Tibial nerve (tissue), 4 donors: ENCODE results near the gene AP1S3. TPM values are rescaled to one million over a fixed set of nuclear protein-coding genes. Genes with fewer than 3 reads are reported as not detected.

Source experiments
- DNase-seq, 2 donors: peaks; one replicate each; pipeline ENCODE4 v3.0.0-alpha.2; 2019; ENCODE audit warnings: low spot score in 2 of 2
- H3K27ac ChIP-seq, 4 donors: fragments of 200-600 bp; sonication (generic) in 3 of 4; one replicate each; pipeline ENCODE4 v1.5.1; 2017 to 2019; ENCODE audit warnings: mild to moderate bottlenecking in 1 of 4
- H3K27me3 ChIP-seq, 2 donors: fragments of 200-600 bp; sonication (generic) in 1 of 2; one replicate each; pipeline versions ENCODE4 v1.5.1 to v1.6.0; 2017 to 2019
- H3K36me3 ChIP-seq, 3 donors: fragments of 200-600 bp; sonication (generic); one replicate each; pipeline ENCODE4 v1.5.1; 2018 to 2019
- H3K4me1 ChIP-seq, 4 donors: fragments of 200-600 bp; sonication (generic) in 3 of 4; one replicate each; pipeline ENCODE4 v1.5.1; 2017 to 2019
- H3K4me3 ChIP-seq, 4 donors: fragments of 200-600 bp; sonication (generic) in 3 of 4; one replicate each; pipeline ENCODE4 v1.5.1; 2017 to 2019; ENCODE audit warnings: mild to moderate bottlenecking in 1 of 4, moderate library complexity in 1 of 4
- H3K9me3 ChIP-seq, 4 donors: fragments of 200-600 bp; sonication (generic) in 3 of 4; one replicate each; pipeline ENCODE4 v1.5.1; 2017 to 2019
- CTCF ChIP-seq, 5 experiments: fragments of 200-600 bp in 3 of 5; fragments of 450-650 bp in 2 of 5; sonication (generic) in 3 of 5; IDR thresholded peaks; one replicate each; pipeline ENCODE4 v1.5.1; 2016 to 2019; ENCODE audit warnings: antibody characterized with exemption in 5 of 5, mild to moderate bottlenecking in 3 of 5, moderate library complexity in 2 of 5
- EP300 ChIP-seq, 2 donors: sonication (generic); formaldehyde crosslinking; IDR thresholded peaks; one replicate each; pipeline ENCODE4 v1.6.1; 2017; ENCODE audit warnings: antibody characterized with exemption in 2 of 2, mild to moderate bottlenecking in 1 of 2
- POLR2A ChIP-seq, 2 donors: fragments of 450-650 bp; IDR thresholded peaks; one replicate each; pipeline ENCODE4 v1.6.1; 2017; ENCODE audit warnings: antibody characterized with exemption in 2 of 2, mild to moderate bottlenecking in 2 of 2, moderate library complexity in 2 of 2
- WGBS, 2 donors: methylation state at CpG; one replicate each; pipeline ENCODE4 v1.1.5; 2018; 5-methylcytosine and 5-hydroxymethylcytosine counted together
- total RNA-seq, 4 donors: library from RNA; depleted of rRNA; stranded (reverse); fragments of >200 nt; gene quantifications; one replicate each; pipeline ENCODE4 v1.1.0, GENCODE V29; 2016

Gene AP1S3
- total RNA-seq, 4 donors from 2014 or later: 0.59 to 1.5 (median 1.0) TPM; not detected in 1

DNA sequence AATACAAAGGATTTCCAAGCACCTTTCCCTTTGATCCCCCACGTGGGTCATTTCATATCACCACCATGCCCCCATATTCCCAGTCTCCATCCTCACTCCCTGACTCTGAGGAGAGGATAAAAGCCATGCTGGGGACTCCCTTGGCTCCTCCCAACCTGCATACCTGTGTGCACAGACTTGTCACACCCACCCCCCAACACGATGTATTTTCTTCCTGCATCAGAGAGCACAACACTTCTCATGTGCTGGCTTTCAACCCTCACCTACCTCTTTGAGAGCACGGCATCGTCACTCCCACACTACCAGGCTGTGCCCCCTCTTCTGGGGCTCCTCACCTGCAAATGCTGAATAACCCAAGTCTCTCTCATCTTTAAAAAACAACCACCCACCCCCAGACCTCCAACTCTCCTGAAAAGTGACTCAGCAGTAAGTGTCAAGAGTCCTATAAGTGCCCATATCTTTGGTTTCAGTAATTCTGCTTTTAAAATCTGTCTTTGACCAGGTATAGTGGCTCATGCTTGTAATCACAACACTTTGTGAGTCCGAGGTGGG, 53.1 kb downstream of the AP1S3 start:
- no peak for DNase-seq
- 85 to 95% methylated on average over 5 of the region's 5 CpGs for WGBS, 2 donors
- H3K36me3 ChIP-seq: no peaks in the 10 kb centered on the region
- no peaks in the 10 kb centered on the region for H3K9me3 ChIP-seq
- H3K4me3 ChIP-seq: no peak overlapping the region
- no peaks in the 10 kb centered on the region for H3K27me3 ChIP-seq
- H3K27ac ChIP-seq: no peak overlapping the region
- H3K4me1 ChIP-seq: no peaks in the 10 kb centered on the region
- no peak for TF ChIP-seq CTCF (IDR thresholded peaks at IDR 0.05)
- no peak for TF ChIP-seq POLR2A (IDR thresholded peaks at IDR 0.05)
- no peak for TF ChIP-seq EP300 (IDR thresholded peaks at IDR 0.05)

DNA sequence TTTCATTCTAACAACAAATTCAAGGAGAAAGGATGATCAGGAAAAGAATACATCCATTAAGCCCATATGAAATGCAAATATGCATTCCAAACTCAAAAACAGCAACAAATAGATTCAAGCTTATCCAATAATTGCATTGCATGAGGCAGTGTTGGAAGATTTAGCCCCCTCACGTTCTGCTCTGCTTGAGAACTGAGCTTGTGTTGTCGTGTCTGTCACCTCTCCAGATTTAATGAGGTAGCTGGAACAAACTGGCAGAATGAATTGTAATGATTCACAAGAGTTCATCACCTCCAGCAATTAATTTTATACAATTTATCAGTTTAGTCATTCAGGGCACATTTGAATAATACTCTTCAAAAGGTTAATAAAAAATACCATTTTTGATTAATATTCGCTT, 54.8 kb downstream of the AP1S3 start:
- Histone ChIP-seq H3K27me3 (no peaks in the 10 kb centered on the region), H3K36me3 (no peaks in the 10 kb centered on the region), H3K4me1 (no peaks in the 10 kb centered on the region), H3K4me3 (no peak overlapping the region), H3K27ac (no peak overlapping the region), H3K9me3 (no peaks in the 10 kb centered on the region)
- DNase-seq: no peak
- no peak for TF ChIP-seq POLR2A (IDR thresholded peaks at IDR 0.05)
- TF ChIP-seq CTCF (IDR thresholded peaks at IDR 0.05): no peak
- no peak for TF ChIP-seq EP300 (IDR thresholded peaks at IDR 0.05)
- WGBS, 2 donors: 61 to 67% methylated on average over 3 of the region's 3 CpGs

GRCh38 chr2:223781560-223781959, 55.8 kb downstream of the AP1S3 start:
- Histone ChIP-seq H3K27ac (no peak overlapping the region), H3K4me1 (no peaks in the 10 kb centered on the region), H3K36me3 (no peaks in the 10 kb centered on the region), H3K9me3 (no peaks in the 10 kb centered on the region), H3K27me3 (no peaks in the 10 kb centered on the region), H3K4me3 (no peak overlapping the region)
- TF ChIP-seq POLR2A (IDR thresholded peaks at IDR 0.05) (no peak), EP300 (IDR thresholded peaks at IDR 0.05) (no peak), CTCF (IDR thresholded peaks at IDR 0.05) (no peak)
- WGBS, 2 donors: 86 to 95% methylated on average over 3 of the region's 3 CpGs
- DNase-seq: no peak

DNA sequence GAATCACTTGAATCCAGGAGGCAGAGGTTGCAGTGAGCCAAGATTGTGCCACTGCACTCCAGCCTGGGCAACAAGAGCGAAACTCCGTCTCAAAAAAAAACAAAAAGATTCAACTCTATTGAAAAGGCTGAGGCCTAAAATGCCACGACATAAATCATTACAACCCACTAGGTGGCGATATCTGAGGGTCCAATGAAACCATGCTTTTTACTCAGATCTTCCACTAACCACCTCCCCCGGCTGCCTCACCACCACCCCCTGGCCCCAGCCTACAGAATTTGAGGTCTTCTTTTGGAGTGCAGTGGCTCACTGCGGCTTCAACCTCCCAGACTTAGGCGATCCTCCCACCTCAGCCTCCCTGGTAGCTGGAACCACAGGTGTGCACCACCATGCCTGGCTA, 57.5 kb downstream of the AP1S3 start:
- 72 to 83% methylated on average over 7 of the region's 7 CpGs for WGBS, 2 donors
- no peaks in the 10 kb centered on the region for H3K27me3 ChIP-seq
- no peak for DNase-seq
- H3K27ac ChIP-seq: no peak overlapping the region
- H3K9me3 ChIP-seq: no peaks in the 10 kb centered on the region
- TF ChIP-seq CTCF (IDR thresholded peaks at IDR 0.05) (peak in 1 of 5 experiments; percentile 28), POLR2A (IDR thresholded peaks at IDR 0.05) (no peak), EP300 (IDR thresholded peaks at IDR 0.05) (no peak)
- H3K4me3 ChIP-seq: no peak overlapping the region
- peaks cover 0 to 8% (median 0%) of the 10 kb centered on the region in 3 donors for H3K36me3 ChIP-seq
- H3K4me1 ChIP-seq: no peaks in the 10 kb centered on the region

DNA sequence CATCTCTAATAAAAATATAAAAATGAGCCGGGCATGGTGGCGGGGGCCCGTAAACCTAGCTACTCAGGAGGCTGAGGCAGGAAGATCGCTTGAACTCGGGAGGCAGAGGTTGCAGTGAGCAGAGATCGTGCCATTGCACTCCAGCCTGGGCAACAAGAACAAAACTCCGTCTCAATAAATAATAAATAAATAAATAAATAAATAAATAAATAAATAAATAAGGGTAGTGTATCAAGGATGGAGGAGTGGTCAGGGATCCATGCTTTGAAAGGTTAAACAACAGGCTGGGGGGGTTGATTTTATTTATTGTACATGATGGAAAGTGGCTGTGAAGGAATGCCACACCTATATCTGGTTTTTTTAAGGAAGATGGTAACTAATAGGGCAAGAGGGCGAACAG, 63.2 kb downstream of the AP1S3 start:
- WGBS, 2 donors: 82 to 91% methylated on average over 8 of the region's 8 CpGs
- Histone ChIP-seq H3K36me3 (peaks cover 0 to 8% (median 0%) of the 10 kb centered on the region in 3 donors), H3K27me3 (no peaks in the 10 kb centered on the region), H3K9me3 (no peaks in the 10 kb centered on the region), H3K4me3 (no peak overlapping the region), H3K4me1 (no peaks in the 10 kb centered on the region), H3K27ac (no peak overlapping the region)
- no peak for DNase-seq
- TF ChIP-seq POLR2A (IDR thresholded peaks at IDR 0.05) (no peak), CTCF (IDR thresholded peaks at IDR 0.05) (no peak), EP300 (IDR thresholded peaks at IDR 0.05) (no peak)
